Mucosa of rectum (tissue), 2 donors: Measurements from ENCODE around the gene HSPA12A.

Experiments
- H3K27ac ChIP-seq, 2 donors: one replicate each; pipeline ENCODE4 v1.7.0; 2013; ENCODE audit warnings: inconsistent platforms in 2 of 2, low read depth in 2 of 2, low read length in 2 of 2
- H3K27me3 ChIP-seq, 2 donors: one replicate each; pipeline ENCODE4 v1.7.0; 2013; ENCODE audit warnings: low read length in 2 of 2; ENCODE audit not compliant: control insufficient read depth in 2 of 2, insufficient read depth in 2 of 2
- H3K36me3 ChIP-seq, 2 donors: one replicate each; pipeline ENCODE4 v1.7.0; 2013; ENCODE audit warnings: low read length in 2 of 2; ENCODE audit not compliant: control insufficient read depth in 2 of 2, insufficient read depth in 2 of 2
- H3K4me1 ChIP-seq, 2 donors: one replicate each; pipeline ENCODE4 v1.7.0; 2013; ENCODE audit warnings: low read length in 2 of 2, mild to moderate bottlenecking in 1 of 2; ENCODE audit not compliant: control insufficient read depth in 2 of 2, insufficient read depth in 2 of 2
- H3K4me3 ChIP-seq, 2 donors: one replicate each; pipeline ENCODE4 v1.7.0; 2013; ENCODE audit warnings: low read length in 2 of 2
- H3K9ac ChIP-seq, 2 donors: one replicate each; pipeline ENCODE4 v1.7.0; 2013; ENCODE audit warnings: low read length in 2 of 2, low read depth in 1 of 2, mild to moderate bottlenecking in 1 of 2
- H3K9me3 ChIP-seq, 2 donors: one replicate each; pipeline ENCODE4 v1.7.0; 2013; ENCODE audit warnings: low read length in 2 of 2; ENCODE audit not compliant: control insufficient read depth in 2 of 2
- donor health status: healthy.
- donor health status: Normal muscosa, but diverticular disease.

HSPA12A gene

DNA sequence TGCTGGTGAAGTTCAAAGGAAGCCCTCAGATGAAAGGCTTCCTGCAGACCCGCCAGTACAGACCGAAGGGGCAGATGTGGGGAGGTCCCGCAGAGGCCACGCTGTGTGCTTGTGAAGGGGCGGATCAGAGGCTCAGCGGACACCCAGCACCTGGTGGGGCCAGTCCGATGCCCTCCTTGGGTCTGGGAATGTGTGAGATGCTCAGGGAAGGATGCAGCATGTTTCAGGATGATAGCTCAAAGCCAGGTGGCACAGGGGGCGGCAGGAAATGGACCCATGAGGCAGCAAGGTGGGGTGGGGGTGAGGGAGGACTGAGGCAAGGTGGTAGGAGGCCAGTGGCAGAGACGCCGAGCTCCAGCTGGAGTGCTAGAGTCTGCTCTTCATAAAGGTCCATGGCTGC is 27.9 kb upstream of the HSPA12A start:
- Histone ChIP-seq H3K4me3 (no peak overlapping the region), H3K27me3 (no peaks in the 10 kb centered on the region), H3K9me3 (no peaks in the 10 kb centered on the region), H3K27ac (no peak overlapping the region), H3K4me1 (peaks cover 15 to 20% of the 10 kb centered on the region in 2 donors), H3K36me3 (no peaks in the 10 kb centered on the region), H3K9ac (no peak overlapping the region)

DNA sequence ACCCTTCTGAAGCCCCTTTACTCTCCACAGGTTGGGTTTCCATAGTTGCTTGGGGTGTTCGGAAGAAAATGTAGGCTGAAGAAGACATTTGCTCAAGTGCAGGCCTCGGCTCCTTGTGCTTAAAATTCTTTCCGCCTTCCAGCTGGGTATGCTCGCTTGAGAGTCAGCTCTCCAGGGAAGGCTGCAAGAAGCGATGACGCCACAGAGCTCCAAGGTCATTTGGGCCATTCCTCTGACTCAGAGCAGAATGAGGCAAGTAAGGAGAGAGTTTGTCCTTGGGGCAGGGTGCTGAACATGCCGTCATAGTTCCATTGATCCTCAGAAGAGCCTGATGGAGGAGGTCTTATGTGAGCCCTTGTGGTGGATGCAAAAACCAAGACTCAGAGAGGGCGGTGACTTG is 27.4 kb upstream of the HSPA12A start:
- Histone ChIP-seq H3K27ac (no peak overlapping the region), H3K9me3 (peaks cover 0 to 3% of the 10 kb centered on the region in 2 donors), H3K4me1 (peaks cover 15 to 20% of the 10 kb centered on the region in 2 donors), H3K9ac (no peak overlapping the region), H3K4me3 (no peak overlapping the region), H3K27me3 (no peaks in the 10 kb centered on the region), H3K36me3 (no peaks in the 10 kb centered on the region)

DNA sequence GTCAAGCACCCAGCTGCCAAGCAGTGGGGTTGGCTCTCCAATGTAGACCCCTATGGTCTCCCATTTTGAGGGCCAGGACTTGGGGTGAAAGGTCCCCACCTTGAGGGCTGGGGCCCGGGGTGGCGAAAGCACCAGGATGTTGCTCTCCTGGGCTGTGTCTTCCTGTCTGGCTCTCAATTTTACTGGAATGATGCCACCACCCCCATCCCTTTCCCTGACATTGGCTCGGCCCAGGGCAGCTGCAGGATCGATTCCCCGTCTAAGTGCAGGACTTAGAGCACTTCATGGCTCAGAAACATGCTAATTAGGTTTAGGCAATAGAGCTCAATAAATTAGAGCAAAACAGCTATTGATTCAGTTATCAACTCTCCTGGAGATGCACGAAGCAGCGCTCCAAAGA is 27.0 kb upstream of the HSPA12A start:
- Histone ChIP-seq H3K4me3 (no peak overlapping the region), H3K9ac (no peak overlapping the region), H3K27me3 (no peaks in the 10 kb centered on the region)

DNA sequence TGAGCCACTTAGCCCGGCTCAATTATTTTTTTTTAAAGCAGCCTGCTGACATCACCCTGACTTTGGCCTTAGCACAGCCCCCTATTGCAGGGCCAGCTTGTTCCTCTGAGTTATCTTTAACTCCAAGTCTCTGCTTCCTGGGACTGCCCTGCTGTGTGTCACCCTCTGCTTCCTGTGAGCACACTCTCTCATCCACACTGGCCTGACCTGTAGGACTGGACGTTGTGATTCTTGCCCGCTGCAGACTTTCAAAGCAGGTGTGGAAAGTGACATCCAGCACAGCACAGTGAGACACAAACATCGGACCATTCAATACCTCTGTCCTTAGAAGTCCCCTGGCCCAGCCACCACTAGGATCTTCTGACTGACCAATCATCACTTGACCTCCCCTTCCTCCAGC is 26.4 kb upstream of the HSPA12A start:
- Histone ChIP-seq H3K9ac (no peak overlapping the region), H3K36me3 (no peaks in the 10 kb centered on the region), H3K4me1 (peaks cover 15 to 18% of the 10 kb centered on the region in 2 donors), H3K27ac (no peak overlapping the region), H3K27me3 (no peaks in the 10 kb centered on the region), H3K9me3 (peaks cover 0 to 3% of the 10 kb centered on the region in 2 donors), H3K4me3 (no peak overlapping the region)

More for the DNA sequence above, 27.0 kb upstream of the HSPA12A start:
- Histone ChIP-seq H3K4me1 (peaks cover 15 to 18% of the 10 kb centered on the region in 2 donors), H3K36me3 (no peaks in the 10 kb centered on the region), H3K9me3 (peaks cover 0 to 3% of the 10 kb centered on the region in 2 donors), H3K27ac (no peak overlapping the region)

DNA sequence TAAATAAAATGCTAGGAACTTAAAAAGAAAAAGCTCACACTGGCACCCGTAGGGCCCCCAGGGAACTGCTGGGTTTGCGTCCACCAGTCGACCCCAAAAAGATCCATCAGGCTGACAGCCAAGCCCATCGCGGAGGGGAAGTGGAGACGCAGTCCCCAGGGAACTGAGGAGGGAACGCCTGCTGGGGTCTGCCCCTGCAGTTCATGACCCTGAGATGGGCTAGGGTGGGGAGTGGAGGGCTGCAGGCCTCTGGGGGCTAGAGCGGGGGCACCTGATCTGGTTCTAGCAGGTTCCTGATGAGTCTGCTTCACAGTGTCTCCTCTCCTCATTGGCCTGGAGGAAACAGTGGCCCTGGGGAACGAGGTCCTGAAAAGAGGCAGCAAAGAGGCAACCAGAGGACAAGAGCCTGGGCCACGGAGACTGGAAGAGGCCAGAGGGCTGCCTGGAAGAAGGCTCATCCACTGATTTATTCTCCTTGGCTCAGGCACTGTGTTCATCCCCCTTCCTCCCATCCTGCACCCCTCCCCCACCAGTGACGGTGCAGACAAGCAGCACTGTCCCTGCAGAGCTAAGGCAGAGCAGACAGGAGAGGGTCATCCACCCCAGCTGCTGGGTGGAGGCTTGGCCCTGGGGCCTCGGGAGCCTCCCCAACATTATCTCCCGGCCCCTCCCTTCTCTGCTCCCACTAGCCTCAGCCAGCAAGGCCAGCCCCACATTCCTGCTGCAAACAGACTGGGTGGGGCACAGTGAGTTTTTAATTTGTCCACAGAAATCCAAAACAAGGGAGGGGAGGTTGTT is 24.7 kb upstream of the HSPA12A start:
- Histone ChIP-seq H3K27me3 (no peaks in the 10 kb centered on the region), H3K4me3 (no peak overlapping the region), H3K36me3 (no peaks in the 10 kb centered on the region), H3K9me3 (peaks cover 0 to 3% of the 10 kb centered on the region in 2 donors), H3K27ac (peak overlapping the region in 1 of 2 donors; percentile 23), H3K9ac (peak overlapping the region in 1 of 2 donors; percentile 32), H3K4me1 (peaks cover 15 to 18% of the 10 kb centered on the region in 2 donors)

DNA sequence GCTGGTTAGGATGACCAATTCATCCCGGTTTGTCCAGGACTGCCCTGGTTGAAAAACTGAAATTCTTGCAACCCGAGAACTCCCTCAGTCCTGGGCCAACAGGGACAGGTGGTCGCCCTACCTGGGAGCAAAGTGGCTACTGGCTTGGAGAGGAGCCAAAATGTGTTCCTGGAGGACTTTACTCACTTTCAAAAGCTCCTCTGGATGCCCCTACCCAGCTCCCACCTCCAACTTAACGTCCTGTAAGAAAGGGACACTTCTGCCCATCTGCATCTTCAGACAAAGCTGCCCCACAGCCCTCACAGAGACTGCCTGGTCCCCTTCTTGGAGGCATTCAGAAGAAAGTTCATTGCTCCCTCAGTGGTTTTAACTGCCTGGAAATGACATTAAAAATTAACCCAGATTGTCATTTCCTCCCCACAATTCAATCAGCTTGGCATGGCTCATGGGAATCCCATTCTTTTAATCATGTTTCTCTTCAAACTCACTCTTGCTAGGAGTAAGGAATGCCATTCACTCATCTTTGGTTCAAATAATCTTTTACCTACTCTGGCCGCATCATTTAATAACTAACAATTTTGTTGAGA is 24.0 kb upstream of the HSPA12A start:
- Histone ChIP-seq H3K9ac (peak overlapping the region in 1 of 2 donors; percentile 32), H3K9me3 (peaks cover 0 to 3% of the 10 kb centered on the region in 2 donors), H3K4me3 (no peak overlapping the region), H3K27ac (peak overlapping the region in 1 of 2 donors; percentile 23), H3K27me3 (no peaks in the 10 kb centered on the region), H3K36me3 (no peaks in the 10 kb centered on the region), H3K4me1 (peaks cover 15 to 18% of the 10 kb centered on the region in 2 donors)

DNA sequence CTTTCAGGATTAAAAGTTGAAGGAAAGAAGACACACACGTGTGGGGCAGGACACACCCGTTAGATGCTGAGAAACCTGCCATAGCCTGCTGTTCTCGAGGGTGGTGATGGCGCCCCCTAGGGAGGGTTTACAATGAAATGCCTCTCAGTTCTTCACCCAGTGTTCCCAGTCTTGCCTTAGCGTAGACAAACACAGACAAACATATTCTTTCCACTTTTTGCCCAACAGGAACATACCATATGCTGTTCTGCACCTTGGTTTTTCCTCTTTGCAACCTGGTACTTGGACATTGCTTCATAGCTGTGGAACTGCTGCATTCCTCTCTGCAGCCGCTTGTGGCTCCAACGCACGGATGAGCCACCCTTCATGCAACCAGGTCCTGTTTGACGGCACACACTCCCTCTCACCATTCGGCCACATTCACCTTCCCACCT is 23.3 kb upstream of the HSPA12A start:
- Histone ChIP-seq H3K4me3 (no peak overlapping the region), H3K27me3 (no peaks in the 10 kb centered on the region), H3K36me3 (no peaks in the 10 kb centered on the region), H3K4me1 (peaks cover 15 to 18% of the 10 kb centered on the region in 2 donors), H3K9me3 (peaks cover 0 to 3% of the 10 kb centered on the region in 2 donors), H3K9ac (no peak overlapping the region), H3K27ac (no peak overlapping the region)

DNA sequence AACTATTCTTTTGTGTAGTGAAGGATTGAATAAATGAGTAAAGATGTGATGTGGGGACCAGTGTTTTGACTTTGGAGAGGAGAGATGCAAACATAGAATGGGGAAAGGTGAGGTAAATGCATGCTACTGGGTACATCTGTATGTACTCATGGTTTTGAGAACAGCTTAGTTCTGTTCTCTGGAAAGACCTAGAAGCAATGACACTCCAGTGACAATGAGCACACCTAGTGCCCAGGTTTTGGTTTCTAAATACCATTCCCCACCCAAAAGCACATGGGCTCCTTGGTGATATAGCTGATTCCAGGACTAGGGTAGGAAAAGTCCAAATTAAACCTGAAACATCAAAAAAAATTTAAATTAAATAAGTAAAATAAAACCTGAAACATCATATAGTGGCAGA is 22.6 kb upstream of the HSPA12A start:
- H3K36me3 ChIP-seq, result no peaks in the 10 kb centered on the region
- H3K9ac ChIP-seq, result no peak overlapping the region
- peaks cover 0 to 3% of the 10 kb centered on the region in 2 donors for H3K9me3 ChIP-seq
- H3K27me3 ChIP-seq, result no peaks in the 10 kb centered on the region
- peaks cover 15 to 18% of the 10 kb centered on the region in 2 donors for H3K4me1 ChIP-seq
- no peak overlapping the region for H3K4me3 ChIP-seq
- no peak overlapping the region for H3K27ac ChIP-seq

DNA sequence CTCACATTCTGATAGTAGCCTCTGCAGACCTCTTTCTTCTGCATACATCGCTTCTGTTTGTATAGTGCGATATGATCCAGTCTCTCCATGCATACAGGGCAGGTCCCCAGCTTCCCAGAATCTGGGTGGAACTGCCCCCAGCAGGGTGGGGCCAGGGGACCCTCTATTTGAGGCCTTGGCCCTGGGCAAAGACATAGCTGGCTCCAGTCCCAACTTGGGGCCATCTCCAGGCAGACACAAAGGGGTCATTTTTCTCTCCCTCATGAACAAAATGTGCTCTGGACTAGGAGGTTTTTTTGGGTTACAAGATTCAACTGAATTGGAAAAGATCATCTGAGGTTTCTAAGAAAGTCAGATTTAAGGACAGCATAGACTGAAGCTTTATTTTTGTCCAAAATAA is 21.1 kb upstream of the HSPA12A start:
- Histone ChIP-seq H3K9ac (no peak overlapping the region), H3K9me3 (peaks cover 0 to 3% of the 10 kb centered on the region in 2 donors), H3K4me3 (no peak overlapping the region), H3K36me3 (no peaks in the 10 kb centered on the region), H3K4me1 (peaks cover 15 to 18% of the 10 kb centered on the region in 2 donors), H3K27ac (no peak overlapping the region), H3K27me3 (no peaks in the 10 kb centered on the region)

DNA sequence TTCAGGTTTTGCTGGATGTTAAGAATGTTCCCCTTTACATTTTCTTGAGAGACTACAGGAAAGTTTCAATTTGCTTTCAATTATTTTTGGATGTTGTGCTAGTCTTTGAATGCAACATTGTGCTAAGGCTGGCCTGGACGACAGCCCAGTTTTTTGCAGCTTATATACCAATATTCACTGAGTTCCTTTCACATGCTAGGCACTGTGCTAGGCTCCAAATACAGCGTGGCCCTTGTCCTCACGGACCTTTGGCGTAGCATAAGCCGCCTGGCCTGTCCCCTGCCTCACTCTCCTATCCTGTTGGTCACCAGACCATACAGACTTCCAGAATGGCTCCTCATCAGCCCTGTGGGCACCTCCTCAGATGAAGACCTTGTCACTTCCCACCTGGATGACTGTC is 19.5 kb upstream of the HSPA12A start:
- Histone ChIP-seq H3K4me3 (no peak overlapping the region), H3K4me1 (peaks cover 4 to 9% of the 10 kb centered on the region in 2 donors), H3K9me3 (peaks cover 0 to 3% of the 10 kb centered on the region in 2 donors), H3K36me3 (no peaks in the 10 kb centered on the region), H3K27ac (no peak overlapping the region), H3K27me3 (no peaks in the 10 kb centered on the region), H3K9ac (no peak overlapping the region)
